ENCODE results near the gene TENT4B. TPM values are rescaled to one million over a fixed set of nuclear protein-coding genes. Genes with fewer than 3 reads are reported as not detected.

The TENT4B gene
- total RNA-seq, 1 donor from 2014 or later, result 8.4 TPM

DNA sequence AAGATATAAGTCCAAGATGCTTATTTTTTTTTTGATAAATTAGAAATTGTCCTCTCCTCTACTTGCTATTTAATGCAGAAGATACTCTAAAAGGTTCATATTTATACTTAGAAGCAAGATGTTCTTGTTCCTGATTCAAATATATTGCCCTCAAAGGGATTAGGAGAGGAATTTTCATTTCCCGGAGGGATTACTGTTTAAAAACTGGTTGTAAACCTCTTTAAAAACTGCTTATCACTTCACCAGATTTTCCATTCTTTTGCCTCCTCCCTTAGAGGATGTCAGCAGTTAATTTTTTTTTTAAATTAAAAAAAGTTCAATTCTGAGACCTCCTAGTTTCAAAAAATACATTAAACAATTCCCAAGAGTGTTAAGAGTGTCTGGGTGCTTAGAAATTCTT, 2.8 kb downstream of the TENT4B start:
- Mint-ChIP-seq H3K4me1 (ENCODE audit: low read depth) (peaks cover 44% of the 10 kb centered on the region), H3K36me3 (ENCODE audit: low read depth) (no peaks in the 10 kb centered on the region), H3K27me3 (ENCODE audit: low read depth) (no peaks in the 10 kb centered on the region), H3K9me3 (ENCODE audit: low read depth) (no peaks in the 10 kb centered on the region), H3K27ac (ENCODE audit: unreplicated experiment) (no peak overlapping the region), H3K4me3 (ENCODE audit: unreplicated experiment) (no peak overlapping the region)
- TF ChIP-seq, protein P1, sequence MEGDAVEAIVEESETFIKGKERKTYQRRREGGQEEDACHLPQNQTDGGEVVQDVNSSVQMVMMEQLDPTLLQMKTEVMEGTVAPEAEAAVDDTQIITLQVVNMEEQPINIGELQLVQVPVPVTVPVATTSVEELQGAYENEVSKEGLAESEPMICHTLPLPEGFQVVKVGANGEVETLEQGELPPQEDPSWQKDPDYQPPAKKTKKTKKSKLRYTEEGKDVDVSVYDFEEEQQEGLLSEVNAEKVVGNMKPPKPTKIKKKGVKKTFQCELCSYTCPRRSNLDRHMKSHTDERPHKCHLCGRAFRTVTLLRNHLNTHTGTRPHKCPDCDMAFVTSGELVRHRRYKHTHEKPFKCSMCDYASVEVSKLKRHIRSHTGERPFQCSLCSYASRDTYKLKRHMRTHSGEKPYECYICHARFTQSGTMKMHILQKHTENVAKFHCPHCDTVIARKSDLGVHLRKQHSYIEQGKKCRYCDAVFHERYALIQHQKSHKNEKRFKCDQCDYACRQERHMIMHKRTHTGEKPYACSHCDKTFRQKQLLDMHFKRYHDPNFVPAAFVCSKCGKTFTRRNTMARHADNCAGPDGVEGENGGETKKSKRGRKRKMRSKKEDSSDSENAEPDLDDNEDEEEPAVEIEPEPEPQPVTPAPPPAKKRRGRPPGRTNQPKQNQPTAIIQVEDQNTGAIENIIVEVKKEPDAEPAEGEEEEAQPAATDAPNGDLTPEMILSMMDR (IDR thresholded peaks at IDR 0.05), result no peak
- no peak for DNase-seq (ENCODE audit: low spot score)

DNA sequence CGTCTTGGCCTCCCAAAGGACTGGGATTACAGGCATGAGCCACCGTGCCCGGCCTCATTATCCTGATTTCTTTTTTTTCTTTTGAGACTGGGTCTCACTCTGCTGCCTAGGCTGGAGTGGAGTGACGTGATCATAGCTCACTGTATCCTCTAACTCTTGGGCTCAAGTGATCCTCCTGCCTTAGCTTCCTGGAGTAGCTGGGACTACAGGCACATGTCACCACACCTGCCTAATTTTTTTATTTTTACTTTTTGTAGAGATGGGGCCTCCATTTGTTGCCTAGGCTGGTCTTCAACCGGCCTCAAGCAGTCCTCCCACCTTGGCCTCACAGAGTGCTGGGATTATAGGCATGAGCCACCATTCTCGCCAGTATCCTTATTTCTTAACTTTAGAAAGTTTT, 3.5 kb downstream of the TENT4B start:
- Mint-ChIP-seq H3K9me3 (ENCODE audit: low read depth) (no peaks in the 10 kb centered on the region), H3K36me3 (ENCODE audit: low read depth) (no peaks in the 10 kb centered on the region), H3K27me3 (ENCODE audit: low read depth) (no peaks in the 10 kb centered on the region), H3K27ac (ENCODE audit: unreplicated experiment) (no peak overlapping the region), H3K4me3 (ENCODE audit: unreplicated experiment) (no peak overlapping the region), H3K4me1 (ENCODE audit: low read depth) (peaks cover 45% of the 10 kb centered on the region)
- DNase-seq (ENCODE audit: low spot score), result no peak
- TF ChIP-seq, protein P1 (IDR thresholded peaks at IDR 0.05), result no peak

DNA sequence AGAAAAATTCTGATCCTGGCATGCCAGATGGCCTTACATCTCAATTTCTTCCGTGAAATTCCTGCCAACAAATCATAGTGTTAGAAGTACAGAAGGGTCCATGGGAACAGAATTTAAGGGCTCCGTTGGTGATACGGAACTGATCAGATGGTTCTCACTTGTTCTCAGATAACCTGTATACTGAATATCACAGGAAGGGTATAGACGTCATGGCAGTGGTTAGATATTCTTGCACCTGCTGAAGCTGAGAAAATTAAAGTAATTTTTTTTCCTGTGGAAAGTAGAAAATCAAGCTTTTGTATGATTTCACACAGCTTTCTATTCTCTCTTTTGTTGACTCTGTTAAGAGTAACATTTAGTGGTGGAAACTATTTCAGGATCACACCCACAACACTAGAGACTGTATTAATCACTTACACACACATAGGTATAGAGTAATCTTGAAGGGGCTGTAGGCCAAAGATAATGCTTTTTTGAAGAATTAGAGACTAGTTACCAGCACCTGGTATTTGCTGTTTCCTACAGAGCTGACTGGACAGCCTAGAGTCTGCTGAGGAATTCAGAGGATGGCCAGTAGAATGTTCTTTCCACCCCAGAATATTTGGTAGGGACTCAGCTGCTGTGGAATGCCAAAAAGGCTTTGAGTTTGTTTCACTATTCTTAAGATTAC, 7.5 kb downstream of the TENT4B start:
- TF ChIP-seq, protein P1 (IDR thresholded peaks at IDR 0.05), result no peak
- Mint-ChIP-seq H3K4me3 (ENCODE audit: unreplicated experiment) (no peak overlapping the region), H3K4me1 (ENCODE audit: low read depth) (peaks cover 32% of the 10 kb centered on the region), H3K27ac (ENCODE audit: unreplicated experiment) (no peak overlapping the region), H3K36me3 (ENCODE audit: low read depth) (no peaks in the 10 kb centered on the region), H3K27me3 (ENCODE audit: low read depth) (no peaks in the 10 kb centered on the region), H3K9me3 (ENCODE audit: low read depth) (no peaks in the 10 kb centered on the region)
- DNase-seq (ENCODE audit: low spot score), result no peak

DNA sequence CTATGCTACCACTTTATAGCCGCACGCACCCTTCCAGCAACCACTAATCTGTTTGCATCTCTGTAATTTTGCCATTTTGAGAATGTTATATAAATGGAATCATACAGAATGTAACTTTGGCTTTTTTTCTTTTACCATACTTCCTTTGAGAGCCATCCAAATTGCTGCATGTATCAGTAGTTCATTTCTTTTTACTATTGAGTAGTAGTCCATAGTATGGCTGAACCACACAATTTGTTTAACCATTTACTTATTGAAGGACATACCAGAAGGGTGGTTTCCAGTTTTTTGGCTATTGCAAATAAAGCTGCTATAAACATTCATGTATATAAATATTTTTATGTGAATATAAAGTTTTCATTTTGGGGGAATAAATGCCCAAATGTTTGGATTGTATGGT, 8.8 kb downstream of the TENT4B start:
- H3K9me3 Mint-ChIP-seq (ENCODE audit: low read depth), result no peaks in the 10 kb centered on the region

DNA sequence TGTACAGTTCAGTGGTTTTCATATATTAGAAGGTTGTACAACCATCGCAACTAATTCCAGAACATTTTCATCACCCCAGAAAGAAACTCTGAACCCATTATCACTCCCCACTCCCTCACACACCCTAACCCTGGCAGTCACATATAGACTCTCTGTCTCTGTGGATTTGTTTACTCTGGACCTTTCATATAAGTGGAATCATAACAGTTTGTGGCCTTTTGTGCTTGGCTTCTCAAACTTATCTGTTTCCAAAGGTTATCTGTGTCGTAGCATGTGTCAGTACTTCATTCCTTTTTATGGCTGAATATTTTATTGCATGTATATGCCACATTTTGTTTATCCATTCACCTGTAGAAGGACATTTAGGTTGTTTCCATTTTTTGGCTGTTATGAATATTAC, 12.4 kb downstream of the TENT4B start:
- TF ChIP-seq, protein P1 (IDR thresholded peaks at IDR 0.05), result no peak
- peaks cover 39% of the 10 kb centered on the region for H3K4me1 Mint-ChIP-seq (ENCODE audit: low read depth)
- no peaks in the 10 kb centered on the region for H3K9me3 Mint-ChIP-seq (ENCODE audit: low read depth)
- H3K27ac Mint-ChIP-seq (ENCODE audit: unreplicated experiment), result no peak overlapping the region
- H3K27me3 Mint-ChIP-seq (ENCODE audit: low read depth), result no peaks in the 10 kb centered on the region
- H3K4me3 Mint-ChIP-seq (ENCODE audit: unreplicated experiment), result no peak overlapping the region
- DNase-seq (ENCODE audit: low spot score), result no peak
- H3K36me3 Mint-ChIP-seq (ENCODE audit: low read depth), result no peaks in the 10 kb centered on the region

More for the DNA sequence above, 8.8 kb downstream of the TENT4B start:
- peaks cover 35% of the 10 kb centered on the region for H3K4me1 Mint-ChIP-seq (ENCODE audit: low read depth)
- DNase-seq (ENCODE audit: low spot score), result no peak
- H3K27ac Mint-ChIP-seq (ENCODE audit: unreplicated experiment), result no peak overlapping the region
- no peak overlapping the region for H3K4me3 Mint-ChIP-seq (ENCODE audit: unreplicated experiment)
- TF ChIP-seq, protein P1 (IDR thresholded peaks at IDR 0.05), result no peak
- H3K27me3 Mint-ChIP-seq (ENCODE audit: low read depth), result no peaks in the 10 kb centered on the region
- no peaks in the 10 kb centered on the region for H3K36me3 Mint-ChIP-seq (ENCODE audit: low read depth)

All from chondrocyte (in vitro differentiated cells).